H1 (cell line): ENCODE data around the gene GTF2IRD1. TPM values are rescaled to one million over a fixed set of nuclear protein-coding genes. Genes with fewer than 3 reads are reported as not detected.

Source experiments
- CTCF ChIA-PET: fragments of 300-600 bp; sonication (Branson Sonifier 250); formaldehyde crosslinking; loops from one replicate; lab custom pipeline; 2021; ENCODE audit not compliant: partially characterized antibody; lab: Charles Lee
- POLR2A ChIA-PET: fragments of 300-600 bp; sonication (Branson Sonifier 250); formaldehyde crosslinking; loops from one replicate; lab custom pipeline; 2021; ENCODE audit warnings: inconsistent platforms; ENCODE audit not compliant: partially characterized antibody; lab: Charles Lee
- DNase-seq, 2 experiments: peaks; one replicate each; pipeline versions ENCODE4 v3.0.0 to v3.0.0-alpha.2; 2010 to 2022; ENCODE audit warnings: low spot score in 2 of 2, low read depth in 1 of 2, mixed read lengths in 1 of 2
- FAIRE-seq: peaks from 2 replicates; lab custom pipeline; 2011; peaks lifted over from hg19 to GRCh38; lab: Jason Lieb, UNC
- H2AFZ ChIP-seq: 2 replicates; pipeline ENCODE4 v1.8.1; 2012; ENCODE audit warnings: low read length, inconsistent platforms
- H2AK5ac ChIP-seq: 2 replicates; pipeline ENCODE4 v1.6.1; 2013; ENCODE audit warnings: low read depth, low read length
- H2BK120ac ChIP-seq: replicated peaks from 2 replicates; pipeline ENCODE3; 2013; ENCODE audit warnings: low read depth, low read length, inconsistent platforms
- H2BK12ac ChIP-seq: 2 replicates; pipeline ENCODE4 v1.6.1; 2013; ENCODE audit warnings: low read depth, low read length
- H2BK15ac ChIP-seq: 2 replicates; pipeline ENCODE4 v1.6.1; 2013; ENCODE audit warnings: low read length
- H2BK20ac ChIP-seq: 2 replicates; pipeline ENCODE4 v1.6.1; 2013; ENCODE audit warnings: low read length
- H2BK5ac ChIP-seq: 2 replicates; pipeline ENCODE4 v1.6.1; 2013; ENCODE audit warnings: low read depth, low read length
- H3K14ac ChIP-seq: 2 replicates; pipeline ENCODE4 v1.6.1; 2013; ENCODE audit warnings: inconsistent platforms; ENCODE audit not compliant: insufficient read length
- H3K18ac ChIP-seq: 2 replicates; pipeline ENCODE4 v1.6.1; 2013; ENCODE audit warnings: low read length; ENCODE audit errors: extremely low read depth
- H3K23ac ChIP-seq: 2 replicates; pipeline ENCODE4 v1.6.1; 2013; ENCODE audit warnings: inconsistent platforms; ENCODE audit not compliant: insufficient read length
- H3K23me2 ChIP-seq: 2 replicates; pipeline ENCODE4 v1.6.1; 2013; ENCODE audit warnings: low read depth, low read length
- H3K27ac ChIP-seq: 2 replicates; pipeline ENCODE4 v1.6.1; 2011; ENCODE audit warnings: low read depth, low read length, inconsistent platforms
- H3K27me3 ChIP-seq, 4 experiments: replicated peaks in 1 of 4; 1 replicate in 1 of 4; 2 replicates in 3 of 4; pipeline versions ENCODE4 v1.6.1 to v1.8.1; 2011 to 2013; ENCODE audit warnings: low read length in 3 of 4, mild to moderate bottlenecking in 3 of 4, inconsistent platforms in 2 of 4, mixed read lengths in 2 of 4, moderate library complexity in 1 of 4; ENCODE audit not compliant: control insufficient read depth in 3 of 4, insufficient read depth in 3 of 4; ENCODE audit errors: extremely low read depth in 1 of 4
- H3K36me3 ChIP-seq, 4 experiments: 2 replicates each; pipeline versions ENCODE4 v1.6.1 to v1.8.1; 2011 to 2013; ENCODE audit warnings: mild to moderate bottlenecking in 4 of 4, low read length in 3 of 4, moderate library complexity in 2 of 4, control low read depth in 1 of 4, inconsistent platforms in 1 of 4; ENCODE audit not compliant: insufficient read depth in 4 of 4, control insufficient read depth in 2 of 4
- H3K4ac ChIP-seq: replicated peaks from 2 replicates; pipeline ENCODE3; 2013; ENCODE audit warnings: low read length, low read depth, mixed read lengths, inconsistent platforms; ENCODE audit not compliant: insufficient read length
- H3K4me1 ChIP-seq, 4 experiments: replicated peaks in 1 of 4; 1 replicate in 1 of 4; 2 replicates in 3 of 4; pipeline versions ENCODE4 v1.6.1 to v1.8.1; 2011 to 2013; ENCODE audit warnings: low read length in 3 of 4, inconsistent platforms in 2 of 4, mixed read lengths in 1 of 4; ENCODE audit not compliant: insufficient read depth in 4 of 4, control insufficient read depth in 3 of 4
- H3K4me2 ChIP-seq, 2 experiments: 2 replicates each; pipeline versions ENCODE4 v1.6.1 to v1.8.1; 2011 to 2013; ENCODE audit warnings: low read depth in 2 of 2, low read length in 2 of 2, control low read depth in 1 of 2, inconsistent platforms in 1 of 2, mild to moderate bottlenecking in 1 of 2; ENCODE audit not compliant: insufficient read depth in 1 of 2
- H3K4me3 ChIP-seq, 4 experiments: fragments of 200-600, 300-600 bp in 1 of 4; sonication (generic), shearing (Covaris generic), sonication (Bioruptor Twin) in 1 of 4; 2 replicates each; pipeline versions ENCODE4 v1.5.1 to v1.8.1; 2011 to 2016; ENCODE audit warnings: low read length in 4 of 4, low read depth in 3 of 4, control low read depth in 2 of 4, inconsistent platforms in 2 of 4, mild to moderate bottlenecking in 2 of 4, mixed read lengths in 1 of 4, moderate library complexity in 1 of 4; ENCODE audit not compliant: insufficient read depth in 2 of 4; ENCODE audit errors: extremely low read depth in 1 of 4
- H3K56ac ChIP-seq: replicated peaks from 2 replicates; pipeline ENCODE3; 2013; ENCODE audit warnings: low read depth, mild to moderate bottlenecking, mixed read lengths, low read length, inconsistent platforms; ENCODE audit not compliant: insufficient read length
- H3K79me1 ChIP-seq: 2 replicates; pipeline ENCODE4 v1.6.1; 2013; ENCODE audit warnings: low read depth, low read length, control low read depth
- H3K79me2 ChIP-seq, 2 experiments: 2 replicates each; pipeline versions ENCODE4 v1.6.1 to v1.8.1; 2012 to 2013; ENCODE audit warnings: low read length in 2 of 2, mild to moderate bottlenecking in 2 of 2, inconsistent platforms in 1 of 2; ENCODE audit not compliant: insufficient read depth in 2 of 2, control insufficient read depth in 1 of 2
- H3K9ac ChIP-seq, 4 experiments: replicated peaks in 1 of 4; 1 replicate in 1 of 4; 2 replicates in 3 of 4; pipeline versions ENCODE4 v1.6.1 to v1.8.1; 2011 to 2013; ENCODE audit warnings: low read depth in 3 of 4, low read length in 3 of 4, control low read depth in 2 of 4, mild to moderate bottlenecking in 2 of 4, moderate library complexity in 2 of 4, inconsistent platforms in 1 of 4; ENCODE audit errors: extremely low read depth in 1 of 4
- H3K9me3 ChIP-seq, 2 experiments: 2 replicates each; pipeline versions ENCODE4 v1.6.1 to v1.8.1; 2012 to 2013; ENCODE audit warnings: mild to moderate bottlenecking in 2 of 2, moderate library complexity in 2 of 2, control low read depth in 1 of 2, inconsistent platforms in 1 of 2, low read depth in 1 of 2, low read length in 1 of 2, mixed read lengths in 1 of 2; ENCODE audit not compliant: insufficient read depth in 2 of 2
- H4K20me1 ChIP-seq, 2 experiments: replicated peaks in 1 of 2; 2 replicates each; pipeline versions ENCODE3 to v1.8.1; 2011 to 2013; ENCODE audit warnings: inconsistent platforms in 2 of 2, low read length in 2 of 2, mild to moderate bottlenecking in 1 of 2; ENCODE audit not compliant: insufficient read depth in 2 of 2, control insufficient read depth in 1 of 2
- H4K5ac ChIP-seq: 2 replicates; pipeline ENCODE4 v1.6.1; 2013; ENCODE audit warnings: low read length, low read depth, mixed read lengths, inconsistent platforms; ENCODE audit not compliant: insufficient read length
- H4K8ac ChIP-seq: 2 replicates; pipeline ENCODE4 v1.8.0; 2013; ENCODE audit warnings: mild to moderate bottlenecking, moderate library complexity, low read length, inconsistent platforms; ENCODE audit not compliant: insufficient read depth; ENCODE audit errors: extremely low read depth
- H4K91ac ChIP-seq: replicated peaks from 2 replicates; pipeline ENCODE3; 2013; ENCODE audit warnings: low read length, mixed read lengths, inconsistent platforms; ENCODE audit not compliant: insufficient read length
- GABPA ChIP-seq: IDR thresholded peaks from 2 replicates; pipeline ENCODE4 v1.6.1; 2011; ENCODE audit warnings: mild to moderate bottlenecking, low read length, moderate library complexity, borderline replicate concordance; ENCODE audit not compliant: insufficient read depth
- NRF1 ChIP-seq: IDR thresholded peaks from 2 replicates; pipeline ENCODE4 v1.6.1; 2011; ENCODE audit warnings: mild to moderate bottlenecking, low read depth, low read length, improper control_type of control experiment
- POLR2AphosphoS5 ChIP-seq: IDR thresholded peaks from 2 replicates; pipeline ENCODE4 v1.6.1; 2011; ENCODE audit warnings: low read depth, low read length
- RAD21 ChIP-seq, 2 experiments: IDR thresholded peaks in 1 of 2; conservative IDR thresholded peaks in 1 of 2; 2 replicates each; pipeline ENCODE4 v1.6.1; 2011; ENCODE audit warnings: low read depth in 2 of 2, low read length in 2 of 2, improper control_type of control experiment in 1 of 2, inconsistent platforms in 1 of 2, mild to moderate bottlenecking in 1 of 2, moderate library complexity in 1 of 2
- RFX5 ChIP-seq: IDR thresholded peaks from 2 replicates; pipeline ENCODE4 v1.6.1; 2011; ENCODE audit warnings: low read depth, low read length, improper control_type of control experiment, borderline replicate concordance
- SIN3A ChIP-seq, 2 experiments: IDR thresholded peaks in 1 of 2; conservative IDR thresholded peaks in 1 of 2; 2 replicates each; pipeline ENCODE4 v1.6.1; 2011 to 2012; ENCODE audit warnings: low read length in 2 of 2, improper control_type of control experiment in 1 of 2, low read depth in 1 of 2, mild to moderate bottlenecking in 1 of 2
- SIX5 ChIP-seq: IDR thresholded peaks from 2 replicates; pipeline ENCODE4 v1.6.1; 2011; ENCODE audit warnings: mild to moderate bottlenecking, low read depth, low read length
- SRF ChIP-seq: IDR thresholded peaks from 2 replicates; pipeline ENCODE4 v1.6.1; 2011; ENCODE audit warnings: mild to moderate bottlenecking, low read depth, low read length, moderate library complexity
- WGBS, 2 experiments: shearing (Covaris generic) in 1 of 2; methylation state at CpG; one replicate each; pipeline versions ENCODE4 v1.1.6 to v1.1.7; 2013 to 2015; ENCODE audit warnings: low lambda C conversion rate in 2 of 2, mixed read lengths in 2 of 2, inconsistent platforms in 1 of 2, low coverage in 1 of 2, missing lambda C conversion rate in 1 of 2; ENCODE audit not compliant: insufficient replicate concordance in 2 of 2, insufficient coverage in 1 of 2, insufficient read length in 1 of 2; ENCODE audit errors: extremely low coverage in 1 of 2, missing lambda C conversion rate in 1 of 2; 5-methylcytosine and 5-hydroxymethylcytosine counted together
- polyA plus RNA-seq, 7 experiments: library from polyadenylated mRNA; depleted of rRNA in 3 of 7; stranded (reverse) in 5 of 7; unstranded in 2 of 7; fragments of >200 nt in 5 of 7; fragments of 200-250 nt in 2 of 7; gene quantifications; 1 replicate in 5 of 7; 2 replicates in 1 of 7; 4 replicates in 1 of 7; pipeline versions ENCODE4 v1.2.1 to v1.2.3, GENCODE V29; 2011 to 2013; ENCODE audit warnings: missing spikeins in 2 of 7, mixed read lengths in 2 of 7
- total RNA-seq: library from RNA; stranded (reverse); fragmentation: NEBNext Ultra II Directional; extraction: Animal tissue kit (Norgen Biotek cat#: 25700); gene quantifications from 2 replicates; pipeline ENCODE4 v1.2.1, GENCODE V29; 2021
- TF ChIP-seq, protein P1 (sequence below): IDR thresholded peaks from 2 replicates; pipeline ENCODE4 v1.6.1; 2011; ENCODE audit warnings: low read length, improper control_type of control experiment
- TF ChIP-seq, protein P2 (sequence below): IDR thresholded peaks from 2 replicates; pipeline ENCODE4 v1.6.1; 2011; ENCODE audit warnings: low read depth, mild to moderate bottlenecking, low read length; ENCODE audit not compliant: insufficient read depth

Gene GTF2IRD1
- total and polyA plus RNA-seq, 2 of the 8 experiments (the other 6 are each of a cell fraction or from before 2014, with no cell fraction given) = 27.4 to 45.4 TPM

DNA sequence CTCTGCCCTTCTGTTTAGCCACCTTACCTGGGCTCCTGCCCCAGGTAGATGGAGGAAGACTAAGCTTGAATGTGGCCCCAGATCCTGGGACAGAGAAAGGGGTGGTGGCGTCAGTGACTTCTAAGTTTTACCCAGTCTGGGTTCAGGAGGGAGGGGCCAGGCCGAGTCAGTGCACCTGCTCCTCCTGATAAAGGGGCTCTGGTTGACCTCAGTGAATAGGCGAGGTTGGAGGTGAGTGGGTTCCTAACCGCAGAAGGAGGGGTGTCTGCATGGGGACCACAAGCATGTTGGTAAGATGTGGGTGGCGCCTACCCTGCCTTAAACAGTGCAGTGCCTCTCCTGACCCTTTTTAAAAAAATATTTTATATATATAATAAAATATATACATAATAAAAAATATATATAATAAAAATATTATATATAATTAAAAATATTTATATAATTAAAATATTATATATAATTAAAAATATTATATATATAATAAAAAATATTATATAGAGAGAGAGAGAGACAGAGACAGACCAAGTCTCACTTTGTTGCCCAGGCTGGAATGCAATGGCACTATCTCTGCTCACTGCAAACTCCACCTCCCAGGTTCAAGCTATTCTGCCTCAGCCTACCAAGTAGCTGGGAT is 106.5 kb downstream of the GTF2IRD1 start:
- H2BK12ac ChIP-seq = no peak overlapping the region
- no peak overlapping the region for H2BK15ac ChIP-seq
- no peaks in the 10 kb centered on the region for H3K4me1 ChIP-seq
- H4K8ac ChIP-seq = no peak overlapping the region
- FAIRE-seq = no peak
- no peak overlapping the region for H3K4ac ChIP-seq
- H4K91ac ChIP-seq = no peak overlapping the region
- no peak overlapping the region for H3K56ac ChIP-seq
- H3K9ac ChIP-seq = no peak overlapping the region
- no peak overlapping the region for H3K4me2 ChIP-seq
- H3K9me3 ChIP-seq = no peaks in the 10 kb centered on the region
- POLR2A ChIA-PET = interaction anchor here (1.8 kb wide), 1 partner anchor 102 kb away, joined by 3 read pairs; no protein-coding TSS in a partner anchor
- no peak overlapping the region for H3K23ac ChIP-seq
- CTCF ChIA-PET = interaction anchor here (1.1 to 1.2 kb wide), 2 partner anchors 27 to 142 kb away, joined by 3 read pairs; no protein-coding TSS in a partner anchor
- no peak overlapping the region for H2AK5ac ChIP-seq
- no peaks in the 10 kb centered on the region for H3K27me3 ChIP-seq
- H3K18ac ChIP-seq = no peak overlapping the region
- DNase-seq = no peak
- H3K27ac ChIP-seq = no peak overlapping the region
- H2BK120ac ChIP-seq = no peak overlapping the region
- H3K79me1 ChIP-seq = no peaks in the 10 kb centered on the region; the same call in 1 of the 2 replicates
- whole genome bisulfite sequencing, 2 experiments = 95% methylated on average over 5 of the region's 5 CpGs; no CpG with 5 or more reads in 1 of the 2 experiments
- no peak overlapping the region for H2BK20ac ChIP-seq
- H3K4me3 ChIP-seq = no peak overlapping the region
- H2BK5ac ChIP-seq = no peak overlapping the region
- H4K5ac ChIP-seq = no peak overlapping the region
- H3K79me2 ChIP-seq = no peaks in the 10 kb centered on the region
- no peaks in the 10 kb centered on the region for H3K23me2 ChIP-seq
- H2AFZ ChIP-seq = no peak overlapping the region
- H3K36me3 ChIP-seq = peaks cover 8 to 19% (median 11%) of the 10 kb centered on the region in 4 experiments; a peak in 6 of 8 replicates
- no peak overlapping the region for H3K14ac ChIP-seq
- no peaks in the 10 kb centered on the region for H4K20me1 ChIP-seq
- TF ChIP-seq RAD21 (IDR thresholded peaks at IDR 0.05 in 1 of 2, conservative IDR thresholded peaks at IDR 0.05 in 1 of 2; ENCODE audit: low read depth in 2 of 2, low read length in 2 of 2) (no peak), SIX5 (no peak), GABPA (no peak), SRF (no peak), NRF1 (no peak), SIN3A (conservative IDR thresholded peaks at IDR 0.05 in 1 of 2, IDR thresholded peaks at IDR 0.05 in 1 of 2; ENCODE audit: low read depth in 1 of 2, low read length in 2 of 2) (no peak), POLR2AphosphoS5 (no peak), RFX5 (no peak)
- TF ChIP-seq, protein P1, sequence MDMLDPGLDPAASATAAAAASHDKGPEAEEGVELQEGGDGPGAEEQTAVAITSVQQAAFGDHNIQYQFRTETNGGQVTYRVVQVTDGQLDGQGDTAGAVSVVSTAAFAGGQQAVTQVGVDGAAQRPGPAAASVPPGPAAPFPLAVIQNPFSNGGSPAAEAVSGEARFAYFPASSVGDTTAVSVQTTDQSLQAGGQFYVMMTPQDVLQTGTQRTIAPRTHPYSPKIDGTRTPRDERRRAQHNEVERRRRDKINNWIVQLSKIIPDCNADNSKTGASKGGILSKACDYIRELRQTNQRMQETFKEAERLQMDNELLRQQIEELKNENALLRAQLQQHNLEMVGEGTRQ = no peak
- TF ChIP-seq, protein P2, sequence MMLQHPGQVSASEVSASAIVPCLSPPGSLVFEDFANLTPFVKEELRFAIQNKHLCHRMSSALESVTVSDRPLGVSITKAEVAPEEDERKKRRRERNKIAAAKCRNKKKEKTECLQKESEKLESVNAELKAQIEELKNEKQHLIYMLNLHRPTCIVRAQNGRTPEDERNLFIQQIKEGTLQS = no peak
